OCI-LY1 (cell line): ENCODE results near the gene WDFY4.

ENCODE experiments used
- CTCF ChIP-seq: fragments of 200-600 bp; sonication (generic), shearing (Covaris generic); IDR thresholded peaks from 2 replicates; pipeline ENCODE4 v1.5.1; 2017; ENCODE audit warnings: mild to moderate bottlenecking, antibody characterized with exemption, low read length, moderate library complexity, mixed read lengths
- EZH2 ChIP-seq: fragments of 200-600 bp; sonication (generic), shearing (Covaris generic); IDR thresholded peaks from 2 replicates; pipeline ENCODE4 v1.8.0; 2017; ENCODE audit warnings: borderline replicate concordance, mixed run types, mild to moderate bottlenecking, antibody characterized with exemption, low read length, moderate library complexity, mixed read lengths

DNA sequence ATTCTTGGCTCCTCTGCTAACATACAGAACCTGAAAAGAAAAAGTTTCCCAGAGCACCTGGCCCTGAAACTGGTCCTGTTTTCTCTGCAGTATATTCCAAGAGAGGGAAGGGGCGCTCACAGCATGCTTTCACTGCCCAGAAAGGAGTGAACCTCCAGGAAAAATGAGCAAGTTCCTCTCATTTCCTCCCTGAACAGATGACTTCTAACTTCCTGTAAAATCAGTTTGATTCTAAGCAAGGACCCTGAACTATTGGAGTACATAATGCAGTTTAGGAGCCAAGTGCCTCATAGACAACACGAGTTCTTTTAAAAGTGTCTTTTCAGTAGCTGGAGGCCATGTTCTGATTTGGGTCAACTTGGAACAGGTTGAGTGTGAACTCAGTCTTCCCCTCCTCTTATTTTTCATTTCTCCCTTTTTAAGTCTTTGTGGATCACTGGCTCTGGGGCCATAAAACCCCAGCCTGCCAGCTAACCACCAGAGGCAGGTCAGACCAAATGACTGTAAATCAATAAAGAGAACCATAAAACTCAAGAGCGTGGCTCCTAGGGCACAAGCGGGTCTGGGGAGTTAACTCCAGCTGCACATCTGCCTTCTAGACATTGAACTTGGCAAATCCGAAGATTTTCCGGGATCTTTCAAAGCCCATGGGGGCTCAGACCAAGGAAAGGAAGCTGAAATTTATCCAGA lies 260.9 kb downstream of the WDFY4 start:
- TF ChIP-seq CTCF: no peak
- TF ChIP-seq EZH2: no peak
